Loucy (cell line): Measurements from ENCODE around the gene PSORS1C1.
"Not testable (repeated sequence)": the region's sequence is repeated elsewhere in the genome, so short reads cannot be mapped to it uniquely, and the experiment has no call there.

ENCODE experiments used
- H2AFZ ChIP-seq: fragments of 200-600 bp; sonication (generic); 2 replicates; pipeline ENCODE4 v1.6.0; 2016; ENCODE audit warnings: antibody characterized with exemption, mild to moderate bottlenecking, low read length, moderate library complexity
- H3F3A ChIP-seq: fragments of 200-600 bp; 2 replicates; pipeline ENCODE4 v1.6.0; 2016; ENCODE audit warnings: antibody characterized with exemption, low read depth, mild to moderate bottlenecking
- H3K27me3 ChIP-seq: fragments of 200-600 bp; sonication (generic); 2 replicates; pipeline ENCODE4 v1.6.1; 2014; ENCODE audit warnings: low read length, mild to moderate bottlenecking; ENCODE audit not compliant: insufficient read depth, poor library complexity, severe bottlenecking
- H3K36me3 ChIP-seq: fragments of 200-600 bp; sonication (generic); 2 replicates; pipeline ENCODE4 v1.6.1; 2016; ENCODE audit warnings: low read length; ENCODE audit not compliant: insufficient read depth
- H3K4me1 ChIP-seq: fragments of 200-600 bp; sonication (generic); 2 replicates; pipeline ENCODE4 v1.5.1; 2014; ENCODE audit warnings: low read length, mild to moderate bottlenecking; ENCODE audit not compliant: insufficient read depth, poor library complexity, severe bottlenecking
- H3K4me2 ChIP-seq: fragments of 200-600 bp; sonication (generic); 2 replicates; pipeline ENCODE4 v1.6.0; 2014; ENCODE audit warnings: antibody characterized with exemption, low read length, low read depth, mild to moderate bottlenecking; ENCODE audit not compliant: poor library complexity, severe bottlenecking
- H3K4me3 ChIP-seq: fragments of 200-600 bp; sonication (generic); 2 replicates; pipeline ENCODE4 v1.5.1; 2014; ENCODE audit warnings: low read length, mild to moderate bottlenecking, mixed read lengths; ENCODE audit not compliant: poor library complexity, severe bottlenecking
- H3K79me2 ChIP-seq: fragments of 200-600 bp; sonication (generic); 2 replicates; pipeline ENCODE4 v1.6.1; 2014; ENCODE audit warnings: low read length; ENCODE audit not compliant: insufficient read depth
- H3K9ac ChIP-seq: fragments of 200-600 bp; sonication (generic); 2 replicates; pipeline ENCODE4 v1.6.0; 2014; ENCODE audit warnings: mild to moderate bottlenecking, low read depth, low read length, moderate library complexity; ENCODE audit not compliant: poor library complexity, severe bottlenecking
- H3K9me2 ChIP-seq: fragments of 200-600 bp; sonication (generic); replicated peaks from 2 replicates; pipeline ENCODE4 v1.6.1; 2016; ENCODE audit warnings: low read depth, low read length, mixed read lengths
- H3K9me3 ChIP-seq: fragments of 200-600 bp; sonication (generic); 2 replicates; pipeline ENCODE4 v1.6.1; 2014; ENCODE audit warnings: mild to moderate bottlenecking, antibody characterized with exemption, low read length, low read depth; ENCODE audit not compliant: insufficient read depth
- H4K20me1 ChIP-seq: fragments of 200-600 bp; sonication (generic); 2 replicates; pipeline ENCODE4 v1.6.0; 2014; ENCODE audit warnings: antibody characterized with exemption, low read length, mild to moderate bottlenecking; ENCODE audit not compliant: insufficient read depth, poor library complexity, severe bottlenecking
- EZH2phosphoT487 ChIP-seq: fragments of 200-600 bp; IDR thresholded peaks from 2 replicates; pipeline ENCODE4 v1.6.1; 2018; ENCODE audit warnings: antibody characterized with exemption, mild to moderate bottlenecking, moderate library complexity, borderline replicate concordance
- TF ChIP-seq, protein P1 (sequence below): fragments of 200-600 bp; sonication (generic); conservative IDR thresholded peaks from 2 replicates; pipeline ENCODE4 v1.5.1; 2014; ENCODE audit warnings: mild to moderate bottlenecking, antibody characterized with exemption, low read length

Gene PSORS1C1

DNA sequence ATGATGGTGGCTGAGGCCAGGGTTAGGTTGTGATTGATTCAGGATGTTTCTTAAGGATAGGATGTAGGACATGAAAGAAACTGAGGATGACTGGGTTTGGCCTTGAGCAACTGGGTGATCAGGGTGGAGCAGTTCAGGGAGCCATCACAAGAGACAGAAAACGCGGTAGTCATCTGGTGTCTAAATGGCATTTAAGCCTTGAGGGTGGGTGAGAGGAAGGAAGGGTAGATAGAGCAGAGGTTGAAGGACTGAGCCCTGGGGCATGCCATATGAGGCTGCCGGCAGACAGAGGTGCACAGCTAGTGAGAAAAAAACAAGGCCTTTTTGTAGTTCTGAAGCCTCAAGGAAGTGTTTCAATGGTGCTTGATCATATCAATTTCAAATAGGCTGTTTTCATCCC lies 54.0 kb downstream of the PSORS1C1 start:
- Histone ChIP-seq H3K27me3 (no peaks in the 10 kb centered on the region), H3K36me3 (no peaks in the 10 kb centered on the region), H4K20me1 (no peaks in the 10 kb centered on the region), H3K79me2 (no peaks in the 10 kb centered on the region), H2AFZ (no peak overlapping the region), H3K4me1 (no peaks in the 10 kb centered on the region), H3K9ac (no peak overlapping the region), H3K4me2 (no peak overlapping the region), H3K9me3 (no peaks in the 10 kb centered on the region), H3K4me3 (no peak overlapping the region), H3K9me2 (no peaks in the 10 kb centered on the region), H3F3A (no peaks in the 10 kb centered on the region)
- TF ChIP-seq EZH2phosphoT487 = no peak
- TF ChIP-seq, protein P1, sequence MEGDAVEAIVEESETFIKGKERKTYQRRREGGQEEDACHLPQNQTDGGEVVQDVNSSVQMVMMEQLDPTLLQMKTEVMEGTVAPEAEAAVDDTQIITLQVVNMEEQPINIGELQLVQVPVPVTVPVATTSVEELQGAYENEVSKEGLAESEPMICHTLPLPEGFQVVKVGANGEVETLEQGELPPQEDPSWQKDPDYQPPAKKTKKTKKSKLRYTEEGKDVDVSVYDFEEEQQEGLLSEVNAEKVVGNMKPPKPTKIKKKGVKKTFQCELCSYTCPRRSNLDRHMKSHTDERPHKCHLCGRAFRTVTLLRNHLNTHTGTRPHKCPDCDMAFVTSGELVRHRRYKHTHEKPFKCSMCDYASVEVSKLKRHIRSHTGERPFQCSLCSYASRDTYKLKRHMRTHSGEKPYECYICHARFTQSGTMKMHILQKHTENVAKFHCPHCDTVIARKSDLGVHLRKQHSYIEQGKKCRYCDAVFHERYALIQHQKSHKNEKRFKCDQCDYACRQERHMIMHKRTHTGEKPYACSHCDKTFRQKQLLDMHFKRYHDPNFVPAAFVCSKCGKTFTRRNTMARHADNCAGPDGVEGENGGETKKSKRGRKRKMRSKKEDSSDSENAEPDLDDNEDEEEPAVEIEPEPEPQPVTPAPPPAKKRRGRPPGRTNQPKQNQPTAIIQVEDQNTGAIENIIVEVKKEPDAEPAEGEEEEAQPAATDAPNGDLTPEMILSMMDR = no peak

DNA sequence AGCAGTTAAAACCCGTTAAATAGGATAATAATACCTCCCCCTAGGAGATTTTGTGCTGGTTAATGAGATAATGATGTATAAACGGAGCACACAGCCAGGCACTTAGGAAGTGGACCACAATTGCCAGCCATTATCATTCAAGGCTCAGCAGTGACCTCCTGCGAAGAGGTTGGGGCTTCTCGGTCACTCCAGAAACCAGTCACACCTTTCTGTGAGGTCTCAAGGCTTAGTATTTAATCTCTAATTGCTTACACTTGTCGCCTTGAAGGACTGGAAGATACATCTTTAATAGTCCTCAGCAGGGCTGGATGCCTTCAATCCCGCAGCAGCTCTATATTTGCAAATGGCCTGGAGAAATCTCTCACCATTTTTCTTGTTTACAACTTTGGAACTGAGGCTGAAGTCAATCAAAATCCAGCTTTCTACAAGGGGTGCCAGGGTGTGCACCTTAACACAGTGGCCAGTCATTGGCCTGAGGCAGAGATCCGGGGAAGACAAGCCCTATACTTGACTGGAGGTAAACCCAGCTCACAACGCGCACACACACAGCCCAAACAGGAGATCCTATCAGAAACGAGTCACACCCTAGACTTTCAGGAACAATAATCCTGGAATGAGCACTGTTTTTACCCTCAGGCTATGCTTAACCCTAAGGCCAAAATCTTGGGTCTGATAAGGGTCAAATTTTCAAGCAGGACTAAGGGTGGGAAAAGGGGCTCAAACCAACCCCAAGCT lies 54.7 kb downstream of the PSORS1C1 start:
- TF ChIP-seq, protein P1 = no peak
- TF ChIP-seq EZH2phosphoT487 = no peak
- Histone ChIP-seq H3K4me1 (no peaks in the 10 kb centered on the region), H3K36me3 (no peaks in the 10 kb centered on the region), H3K9me3 (no peaks in the 10 kb centered on the region), H3K9ac (no peak overlapping the region), H3K27me3 (no peaks in the 10 kb centered on the region), H4K20me1 (no peaks in the 10 kb centered on the region), H3F3A (no peaks in the 10 kb centered on the region), H3K9me2 (no peaks in the 10 kb centered on the region), H3K4me3 (no peak overlapping the region), H2AFZ (no peak overlapping the region), H3K4me2 (no peak overlapping the region), H3K79me2 (no peaks in the 10 kb centered on the region)

DNA sequence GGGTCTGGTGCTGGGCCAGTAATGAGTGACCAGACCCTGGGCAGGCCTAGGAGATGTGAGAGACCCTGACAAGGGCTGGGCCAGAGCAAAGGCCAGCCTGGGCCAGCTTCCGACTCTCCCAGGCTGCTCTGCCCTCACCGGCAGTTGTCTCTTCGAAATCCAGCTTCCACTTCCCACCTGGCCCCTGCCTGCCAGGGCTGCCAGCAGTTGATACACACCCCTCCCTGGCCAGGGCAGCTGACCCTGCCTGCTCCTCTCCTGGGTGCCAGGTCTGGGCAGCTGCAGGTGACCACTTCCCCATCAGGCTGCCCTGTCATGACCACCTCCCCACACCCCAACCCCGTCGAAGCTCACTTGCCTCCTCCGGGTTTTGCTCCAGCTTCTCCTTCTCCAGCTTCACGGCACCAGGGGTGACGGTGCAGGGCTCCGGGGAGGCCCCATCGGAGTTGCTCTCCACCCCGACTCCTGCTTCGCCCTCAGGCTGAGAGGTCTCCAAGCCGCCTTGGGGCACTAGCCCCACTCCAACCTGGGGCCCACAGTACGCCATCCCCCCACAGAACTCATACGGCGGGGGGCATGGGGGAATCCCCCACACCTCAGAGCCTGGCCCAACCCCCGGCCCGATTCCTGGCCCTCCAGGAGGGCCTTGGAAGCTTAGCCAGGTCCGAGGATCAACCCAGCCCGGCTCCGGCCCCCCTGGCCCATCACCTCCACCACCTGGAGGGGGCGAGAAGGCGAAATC lies 55.4 kb downstream of the PSORS1C1 start:
- H3F3A ChIP-seq, H3K9me3 ChIP-seq, H3K9ac ChIP-seq, H3K27me3 ChIP-seq, H3K36me3 ChIP-seq, H3K4me3 ChIP-seq, H3K79me2 ChIP-seq, H4K20me1 ChIP-seq, H3K4me2 ChIP-seq, H3K9me2 ChIP-seq, H2AFZ ChIP-seq, H3K4me1 ChIP-seq: not testable (repeated sequence)

DNA sequence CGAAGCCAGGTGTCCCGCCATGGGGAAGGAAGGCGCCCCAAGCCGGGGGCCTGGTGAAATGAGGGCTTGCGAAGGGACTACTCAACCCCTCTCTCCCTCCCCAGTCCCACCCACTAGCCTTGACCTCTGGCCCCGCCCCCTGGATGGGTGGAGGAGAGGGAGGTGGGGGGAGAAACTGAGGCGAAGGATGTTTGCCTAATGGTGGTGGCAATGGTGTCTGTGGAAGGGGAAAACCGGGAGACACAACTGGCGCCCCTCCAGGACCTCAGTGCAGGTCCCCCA lies 55.9 kb downstream of the PSORS1C1 start, which contains the start of gene POU5F1:
POU5F1 (minus strand) TSS at position 83 of the 282 bp plus-strand sequence; CDS start at position 21, 62 bp downstream.
- Histone ChIP-seq H3K4me1 (no peaks in the 10 kb centered on the region), H3K36me3 (no peaks in the 10 kb centered on the region), H3K9me2 (no peaks in the 10 kb centered on the region), H3K9me3 (no peaks in the 10 kb centered on the region), H3K4me3 (no peak within 1 kb of the TSS), H3K27me3 (no peaks in the 10 kb centered on the region), H2AFZ (no peak within 1 kb of the TSS), H3K4me2 (no peak within 1 kb of the TSS), H3K9ac (no peak within 1 kb of the TSS), H4K20me1 (no peaks in the 10 kb centered on the region), H3F3A (no peaks in the 10 kb centered on the region), H3K79me2 (no peaks in the 10 kb centered on the region)
- TF ChIP-seq, protein P1 = no peak
- no peak for TF ChIP-seq EZH2phosphoT487
